Stomach (tissue), 9 donors: ENCODE measurements around the gene S100P. TPM values are rescaled to one million over a fixed set of nuclear protein-coding genes. Genes with fewer than 3 reads are reported as not detected.

ENCODE experiments used
- DNase-seq, 2 donors: peaks; one replicate each; pipeline versions ENCODE4 v3.0.0 to v3.0.0-alpha.2; 2013 to 2019
- H3K27ac ChIP-seq, 5 donors: fragments of 200-600 bp in 4 of 5; sonication (generic) in 4 of 5; one replicate each; pipeline ENCODE4 v1.5.1; 2013 to 2019; ENCODE audit warnings: mild to moderate bottlenecking in 1 of 5, moderate library complexity in 1 of 5
- H3K27me3 ChIP-seq, 3 donors: fragments of 200-600 bp; sonication (generic); one replicate each; pipeline ENCODE4 v1.5.1; 2017 to 2019; ENCODE audit warnings: mixed run types in 1 of 3
- H3K36me3 ChIP-seq, 4 donors: fragments of 200-600 bp; sonication (generic); 1 replicate in 3 of 4; 2 replicates in 1 of 4; pipeline ENCODE4 v1.5.1; 2016 to 2019
- H3K4me1 ChIP-seq, 4 donors: fragments of 200-600 bp; sonication (generic); one replicate each; pipeline ENCODE4 v1.5.1; 2016 to 2019
- H3K4me3 ChIP-seq, 4 donors: fragments of 200-600 bp; sonication (generic) in 3 of 4; one replicate each; pipeline ENCODE4 v1.5.1; 2016 to 2019; ENCODE audit warnings: mild to moderate bottlenecking in 1 of 4
- H3K9me3 ChIP-seq, 4 donors: fragments of 200-600 bp; sonication (generic); one replicate each; pipeline ENCODE4 v1.5.1; 2016 to 2019
- EP300 ChIP-seq: sonication (generic); formaldehyde crosslinking; IDR thresholded peaks from one replicate; pipeline ENCODE4 v1.6.1; 2017; ENCODE audit warnings: antibody characterized with exemption
- POLR2A ChIP-seq, 4 donors: fragments of 450-650 bp; IDR thresholded peaks; one replicate each; pipeline ENCODE4 v1.6.1; 2016; ENCODE audit warnings: antibody characterized with exemption in 4 of 4, control low read depth in 2 of 4, mild to moderate bottlenecking in 1 of 4, moderate library complexity in 1 of 4
- POLR2AphosphoS5 ChIP-seq, 3 donors: sonication (generic); formaldehyde crosslinking; IDR thresholded peaks; one replicate each; pipeline ENCODE4 v1.6.1; 2016; ENCODE audit warnings: antibody characterized with exemption in 3 of 3
- WGBS, 5 donors: extraction: QIAGEN DNeasy Blood & Tissue Kit in 3 of 5; methylation state at CpG; one replicate each; pipeline versions ENCODE4 v1.1.5 to v1.1.7; 2013 to 2018; 5-methylcytosine and 5-hydroxymethylcytosine counted together
- intact Hi-C: fragments of 100-400 bp; cut with DNase I; formaldehyde crosslinking; loops from one replicate; pipeline ENCODE4 v1.15.1; 2023; ENCODE audit warnings: low total_unique reads
- polyA plus RNA-seq, 3 donors: library from polyadenylated mRNA; stranded (reverse); fragments of 200-250 nt; gene quantifications; one replicate each; pipeline ENCODE4 v1.2.3, GENCODE V29; 2013
- total RNA-seq, 5 donors: library from RNA; depleted of rRNA; stranded (reverse); fragments of >200 nt; gene quantifications; one replicate each; pipeline versions ENCODE4 v1.1.0 to v1.2.3, GENCODE V29; 2014 to 2016
- TF ChIP-seq, protein P1 (sequence below), 7 experiments: fragments of 450-650 bp in 4 of 7; fragments of 200-600 bp in 3 of 7; sonication (generic) in 3 of 7; IDR thresholded peaks; one replicate each; pipeline ENCODE4 v1.5.1; 2016 to 2019; ENCODE audit warnings: antibody characterized with exemption in 7 of 7, control low read depth in 2 of 7, mild to moderate bottlenecking in 1 of 7
- donor health status: healthy with polysubstance abuse.
- donor health status: Bipolar disorder and iron deficiency.
- donor health status: healthy.

S100P gene
- total and polyA plus RNA-seq, 8 donors: 3.1 to 2,173 (median 142) TPM; not detected in 1

GRCh38 chr4:6660430-6660829 lies 33.2 kb upstream of the S100P start:
- intact Hi-C loops: no loop called here
- H3K4me3 ChIP-seq: no peak overlapping the region
- 91 to 99% (median 96%) methylated on average over 3 of the region's 3 CpGs for WGBS, 5 donors

GRCh38 chr4:6662591-6662990 lies 31.1 kb upstream of the S100P start:
- TF ChIP-seq EP300 (no peak), POLR2A (IDR thresholded peaks at IDR 0.05) (no peak), POLR2AphosphoS5 (IDR thresholded peaks at IDR 0.05) (no peak)
- TF ChIP-seq, protein P1, sequence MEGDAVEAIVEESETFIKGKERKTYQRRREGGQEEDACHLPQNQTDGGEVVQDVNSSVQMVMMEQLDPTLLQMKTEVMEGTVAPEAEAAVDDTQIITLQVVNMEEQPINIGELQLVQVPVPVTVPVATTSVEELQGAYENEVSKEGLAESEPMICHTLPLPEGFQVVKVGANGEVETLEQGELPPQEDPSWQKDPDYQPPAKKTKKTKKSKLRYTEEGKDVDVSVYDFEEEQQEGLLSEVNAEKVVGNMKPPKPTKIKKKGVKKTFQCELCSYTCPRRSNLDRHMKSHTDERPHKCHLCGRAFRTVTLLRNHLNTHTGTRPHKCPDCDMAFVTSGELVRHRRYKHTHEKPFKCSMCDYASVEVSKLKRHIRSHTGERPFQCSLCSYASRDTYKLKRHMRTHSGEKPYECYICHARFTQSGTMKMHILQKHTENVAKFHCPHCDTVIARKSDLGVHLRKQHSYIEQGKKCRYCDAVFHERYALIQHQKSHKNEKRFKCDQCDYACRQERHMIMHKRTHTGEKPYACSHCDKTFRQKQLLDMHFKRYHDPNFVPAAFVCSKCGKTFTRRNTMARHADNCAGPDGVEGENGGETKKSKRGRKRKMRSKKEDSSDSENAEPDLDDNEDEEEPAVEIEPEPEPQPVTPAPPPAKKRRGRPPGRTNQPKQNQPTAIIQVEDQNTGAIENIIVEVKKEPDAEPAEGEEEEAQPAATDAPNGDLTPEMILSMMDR (IDR thresholded peaks at IDR 0.05): no peak
- H3K4me1 ChIP-seq: peaks cover 10 to 30% (median 26%) of the 10 kb centered on the region in 4 donors
- peaks cover 4 to 29% (median 24%) of the 10 kb centered on the region in 3 donors for H3K27me3 ChIP-seq
- H3K9me3 ChIP-seq: no peaks in the 10 kb centered on the region
- intact Hi-C loops: no loop called here
- WGBS, 5 donors: 88 to 98% (median 97%) methylated on average over 3 of the region's 3 CpGs
- H3K27ac ChIP-seq: no peak overlapping the region
- H3K4me3 ChIP-seq: no peak overlapping the region
- no peaks in the 10 kb centered on the region for H3K36me3 ChIP-seq
- DNase-seq: no peak

More at GRCh38 chr4:6660430-6660829, 33.2 kb upstream of the S100P start:
- no peak for DNase-seq
- no peak overlapping the region for H3K27ac ChIP-seq
- H3K36me3 ChIP-seq: no peaks in the 10 kb centered on the region
- peaks cover 4 to 29% (median 19%) of the 10 kb centered on the region in 3 donors for H3K27me3 ChIP-seq
- no peak for TF ChIP-seq POLR2AphosphoS5 (IDR thresholded peaks at IDR 0.05)
- TF ChIP-seq, protein P1 (IDR thresholded peaks at IDR 0.05): no peak
- TF ChIP-seq EP300: no peak
- no peaks in the 10 kb centered on the region for H3K9me3 ChIP-seq
- peaks cover 10 to 30% (median 26%) of the 10 kb centered on the region in 4 donors for H3K4me1 ChIP-seq

DNA sequence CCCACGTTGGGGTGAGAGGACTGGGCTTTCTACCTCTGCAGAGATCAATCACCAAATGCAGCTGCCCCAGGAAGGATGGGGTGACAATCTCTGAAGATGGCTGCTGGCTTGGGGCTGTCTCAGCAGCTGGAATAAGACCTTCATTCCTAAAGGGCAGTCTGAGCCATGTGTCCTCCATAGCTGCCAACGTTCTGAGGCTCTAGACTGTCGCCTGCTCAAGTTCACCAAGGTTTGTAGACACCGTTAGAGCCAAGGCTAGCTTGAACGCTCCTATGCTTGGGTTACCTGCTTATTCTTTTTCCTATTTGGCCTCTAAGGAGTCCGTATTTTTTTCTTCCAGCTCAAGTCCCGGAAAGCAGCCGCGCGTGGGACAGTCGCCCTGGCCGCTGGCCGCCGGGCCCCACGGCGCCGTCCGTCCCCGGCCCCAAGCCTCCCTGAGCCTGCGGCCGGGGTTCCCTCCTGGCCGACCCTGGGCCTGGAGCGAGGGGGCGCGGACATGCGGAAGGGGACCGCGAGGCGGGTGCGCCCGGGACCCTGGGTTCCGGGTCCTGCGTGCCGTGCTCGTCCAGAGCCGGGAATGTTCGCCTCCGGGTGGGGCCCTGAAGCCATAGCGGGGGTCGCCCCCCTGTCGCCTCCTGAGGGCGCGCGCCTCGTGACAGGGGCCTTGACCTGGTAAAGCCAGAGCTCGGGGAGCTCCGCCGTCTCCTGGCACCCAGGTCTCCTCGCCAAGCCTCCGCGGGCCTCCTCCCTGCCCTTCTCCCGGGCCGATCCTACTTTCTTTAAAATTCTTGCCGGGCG lies 29.9 kb upstream of the S100P start:
- H3K4me3 ChIP-seq: peak overlapping the region; percentile 31 to 44 (median 42)
- DNase-seq: no peak
- intact Hi-C loops: no loop called here
- 12 to 20% (median 14%) methylated on average over 31 to 55 of the region's 55 CpGs for WGBS, 5 donors
- TF ChIP-seq EP300: no peak
- TF ChIP-seq POLR2AphosphoS5 (IDR thresholded peaks at IDR 0.05): no peak
- TF ChIP-seq POLR2A (IDR thresholded peaks at IDR 0.05): no peak
- TF ChIP-seq, protein P1 (IDR thresholded peaks at IDR 0.05): no peak
- no peaks in the 10 kb centered on the region for H3K36me3 ChIP-seq
- peaks cover 10 to 24% (median 20%) of the 10 kb centered on the region in 4 donors for H3K4me1 ChIP-seq
- no peak overlapping the region for H3K27ac ChIP-seq
- peaks cover 4 to 25% (median 24%) of the 10 kb centered on the region in 3 donors for H3K27me3 ChIP-seq
- H3K9me3 ChIP-seq: no peaks in the 10 kb centered on the region

- Histone ChIP-seq H3K36me3 (peaks cover 0 to 6% (median 2%) of the 10 kb centered on the region in 4 donors), H3K4me1 (peaks cover 6 to 16% (median 13%) of the 10 kb centered on the region in 4 donors), H3K9me3 (no peaks in the 10 kb centered on the region), H3K27ac (no peak overlapping the region), H3K27me3 (peaks cover 4 to 24% (median 24%) of the 10 kb centered on the region in 3 donors), H3K4me3 (no peak overlapping the region)
- TF ChIP-seq POLR2AphosphoS5 (IDR thresholded peaks at IDR 0.05) (no peak), EP300 (no peak), POLR2A (IDR thresholded peaks at IDR 0.05) (no peak)
- TF ChIP-seq, protein P1 (IDR thresholded peaks at IDR 0.05): no peak
- intact Hi-C loops: no loop called here
- WGBS, 5 donors: 91 to 97% (median 95%) methylated on average over 9 of the region's 9 CpGs
- no peak for DNase-seq
Observed at GRCh38 chr4:6665320-6665654, 28.4 kb upstream of the S100P start.
